OCI-LY7 (cell line): ENCODE data around the gene TMEM80. TPM values are rescaled to one million over a fixed set of nuclear protein-coding genes. Genes with fewer than 3 reads are reported as not detected.

Experiments used
- BruUV-seq: library from RNA; stranded (reverse); fragments of 400-500 nt; replicated peaks from 2 replicates; lab custom pipeline; 2021; lab: Mats Ljungman, UMichigan
- CTCF ChIA-PET: fragments of 300-600 bp; sonication (Branson Sonifier 250); formaldehyde crosslinking; loops from one replicate; lab custom pipeline; 2022; ENCODE audit warnings: antibody characterized with exemption; ENCODE audit not compliant: unreplicated experiment; lab: Charles Lee
- POLR2A ChIA-PET: fragments of 300-600 bp; sonication (Branson Sonifier 250); formaldehyde crosslinking; loops from one replicate; lab custom pipeline; 2022; ENCODE audit warnings: antibody characterized with exemption; lab: Charles Lee
- DNase-seq: peaks from one replicate; pipeline ENCODE4 v3.0.0-alpha.2; 2015; ENCODE audit warnings: low spot score
- H2AFZ ChIP-seq: fragments of 200-600 bp; sonication (generic), shearing (Covaris generic); 2 replicates; pipeline ENCODE4 v1.6.1; 2014; ENCODE audit warnings: mild to moderate bottlenecking, antibody characterized with exemption, low read length, moderate library complexity
- H3K27ac ChIP-seq: fragments of 200-600 bp; sonication (generic); 2 replicates; pipeline ENCODE4 v1.5.1; 2014; ENCODE audit warnings: mixed run types, low read depth, mild to moderate bottlenecking, moderate library complexity, low read length, inconsistent platforms; ENCODE audit not compliant: poor library complexity, severe bottlenecking
- H3K36me3 ChIP-seq: fragments of 200-600 bp; sonication (generic); 2 replicates; pipeline ENCODE4 v1.6.1; 2014; ENCODE audit warnings: mild to moderate bottlenecking, antibody characterized with exemption, low read length, moderate library complexity, mixed read lengths; ENCODE audit not compliant: insufficient read depth
- H3K4me1 ChIP-seq: fragments of 200-600 bp; sonication (generic); 2 replicates; pipeline ENCODE4 v1.5.1; 2014; ENCODE audit warnings: mild to moderate bottlenecking, low read length; ENCODE audit not compliant: insufficient read depth, poor library complexity, severe bottlenecking
- H3K4me2 ChIP-seq: fragments of 200-600 bp; sonication (generic); 2 replicates; pipeline ENCODE4 v1.6.1; 2014; ENCODE audit warnings: mild to moderate bottlenecking, low read length
- H3K4me3 ChIP-seq: fragments of 200-600 bp; sonication (generic); 2 replicates; pipeline ENCODE4 v1.5.1; 2014; ENCODE audit warnings: mild to moderate bottlenecking, low read depth, low read length; ENCODE audit not compliant: poor library complexity, severe bottlenecking
- H3K79me2 ChIP-seq: fragments of 200-600 bp; sonication (generic); 2 replicates; pipeline ENCODE4 v1.6.1; 2016; ENCODE audit warnings: low read depth, mild to moderate bottlenecking, low read length, moderate library complexity, mixed read lengths; ENCODE audit not compliant: insufficient read depth
- H3K9me2 ChIP-seq: fragments of 200-600 bp; sonication (generic); 2 replicates; pipeline ENCODE4 v1.6.1; 2016; ENCODE audit warnings: mild to moderate bottlenecking, low read length, mixed read lengths; ENCODE audit not compliant: insufficient read depth
- H3K9me3 ChIP-seq: fragments of 200-600 bp; sonication (generic); 2 replicates; pipeline ENCODE4 v1.6.1; 2014; ENCODE audit warnings: mild to moderate bottlenecking, mixed run types, low read length, mixed read lengths
- H4K20me1 ChIP-seq: fragments of 200-600 bp; sonication (generic); 2 replicates; pipeline ENCODE4 v1.6.1; 2014; ENCODE audit warnings: mild to moderate bottlenecking, antibody characterized with exemption, low read length, moderate library complexity, mixed read lengths; ENCODE audit not compliant: insufficient read depth
- CTCF ChIP-seq: fragments of 200-600 bp; sonication (generic); conservative IDR thresholded peaks from 2 replicates; pipeline ENCODE4 v1.5.1; 2014; ENCODE audit warnings: mild to moderate bottlenecking, antibody characterized with exemption, low read length, moderate library complexity, mixed read lengths
- EZH2phosphoT487 ChIP-seq: fragments of 200-600 bp; sonication (generic); IDR thresholded peaks from 2 replicates; pipeline ENCODE4 v1.6.1; 2018; ENCODE audit warnings: low read depth, borderline replicate concordance, mild to moderate bottlenecking, mixed run types, antibody characterized with exemption, low read length, moderate library complexity, mixed read lengths
- intact Hi-C: fragments of 100-400 bp; cut with micrococcal nuclease; formaldehyde crosslinking; loops from one replicate; pipeline ENCODE4 v1.10.0; 2022; ENCODE audit not compliant: unreplicated experiment
- total RNA-seq, 2 experiments: library from RNA; depleted of rRNA in 1 of 2; stranded (reverse); fragments of >200 nt in 1 of 2; shearing (Covaris generic) in 1 of 2; gene quantifications; 2 replicates each; pipeline ENCODE4 v1.2.3, GENCODE V29; 2014 to 2022

The TMEM80 gene
- total RNA-seq, 2 experiments from 2014 or later = 52.7 to 52.8 TPM

GRCh38 chr11:702462-703461 is 7.1 kb downstream of the TMEM80 start:
- peaks cover 3% of the 10 kb centered on the region; the same call in 1 of the 2 replicates for H3K36me3 ChIP-seq
- ChIA-PET CTCF (no interaction called here), POLR2A (no interaction called here)
- H3K9me2 ChIP-seq = no peaks in the 10 kb centered on the region
- no peak overlapping the region for H3K4me2 ChIP-seq
- BruUV-seq = no TSS peak
- no peak for DNase-seq
- no peak overlapping the region for H3K27ac ChIP-seq
- intact Hi-C loops = no loop called here
- no peak overlapping the region for H3K4me3 ChIP-seq
- no peaks in the 10 kb centered on the region for H4K20me1 ChIP-seq
- TF ChIP-seq CTCF (no peak), EZH2phosphoT487 (no peak)
- H3K9me3 ChIP-seq = no peaks in the 10 kb centered on the region
- peaks cover 7% of the 10 kb centered on the region for H3K4me1 ChIP-seq
- H3K79me2 ChIP-seq = 0 out of 2 replicates have a peak, but pooled peaks cover under 1% of the 10 kb centered on the region
- no peak overlapping the region for H2AFZ ChIP-seq

- POLR2A ChIA-PET = no interaction called here
- Histone ChIP-seq H3K4me1 (no peaks in the 10 kb centered on the region), H3K9me3 (no peaks in the 10 kb centered on the region), H3K9me2 (no peaks in the 10 kb centered on the region), H2AFZ (no peak overlapping the region), H3K4me3 (no peak overlapping the region), H3K27ac (no peak overlapping the region), H3K4me2 (no peak overlapping the region), H3K79me2 (no peaks in the 10 kb centered on the region), H4K20me1 (no peaks in the 10 kb centered on the region), H3K36me3 (peaks cover 3% of the 10 kb centered on the region; the same call in 1 of the 2 replicates)
- intact Hi-C loops = no loop called here
- CTCF ChIA-PET = no interaction called here
- BruUV-seq = no TSS peak
- TF ChIP-seq CTCF = no peak
- DNase-seq = no peak
Observed at GRCh38 chr11:703506-703905, 7.9 kb downstream of the TMEM80 start.

- Histone ChIP-seq H4K20me1 (no peaks in the 10 kb centered on the region), H3K4me3 (no peak overlapping the region), H3K9me3 (no peaks in the 10 kb centered on the region), H3K4me2 (no peak overlapping the region), H3K79me2 (no peaks in the 10 kb centered on the region), H2AFZ (no peak overlapping the region), H3K9me2 (no peaks in the 10 kb centered on the region), H3K36me3 (peaks cover 3% of the 10 kb centered on the region; the same call in 1 of the 2 replicates), H3K4me1 (no peaks in the 10 kb centered on the region), H3K27ac (no peak overlapping the region)
- no TSS peak for BruUV-seq
- no peak for DNase-seq
- CTCF ChIA-PET = no interaction called here
- intact Hi-C loops = no loop called here
- POLR2A ChIA-PET = interaction anchor here (0.6 kb wide), 1 partner anchor 40 kb away, joined by 4 read pairs; no protein-coding TSS in a partner anchor
- TF ChIP-seq CTCF (no peak), EZH2phosphoT487 (no peak)
Observed at GRCh38 chr11:704228-704674, 8.6 kb downstream of the TMEM80 start.
